Measurements from ENCODE around the gene PAK1.

DNA sequence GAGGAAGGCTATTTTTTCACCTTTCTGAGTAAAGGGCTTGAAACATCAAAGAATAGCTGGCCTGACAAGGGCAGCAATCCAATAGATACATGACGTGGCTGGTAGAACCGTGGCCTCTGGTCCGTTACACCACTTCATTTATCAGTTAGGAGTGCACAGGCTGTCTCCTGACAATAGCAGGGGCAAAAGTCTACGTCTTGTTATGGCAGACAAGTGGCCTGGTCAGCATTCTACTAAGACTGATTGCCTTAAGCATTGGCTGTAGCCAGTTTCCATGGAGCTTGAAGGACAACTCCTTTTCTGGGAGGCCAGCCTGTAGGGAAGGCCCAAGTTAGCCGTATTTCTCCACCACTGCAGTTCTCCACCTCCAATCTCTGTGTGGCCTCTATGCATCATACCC is 163.2 kb downstream of the PAK1 start:
- no peak for TF ChIP-seq POLR2A (IDR thresholded peaks at IDR 0.05)
- TF ChIP-seq, protein P1, sequence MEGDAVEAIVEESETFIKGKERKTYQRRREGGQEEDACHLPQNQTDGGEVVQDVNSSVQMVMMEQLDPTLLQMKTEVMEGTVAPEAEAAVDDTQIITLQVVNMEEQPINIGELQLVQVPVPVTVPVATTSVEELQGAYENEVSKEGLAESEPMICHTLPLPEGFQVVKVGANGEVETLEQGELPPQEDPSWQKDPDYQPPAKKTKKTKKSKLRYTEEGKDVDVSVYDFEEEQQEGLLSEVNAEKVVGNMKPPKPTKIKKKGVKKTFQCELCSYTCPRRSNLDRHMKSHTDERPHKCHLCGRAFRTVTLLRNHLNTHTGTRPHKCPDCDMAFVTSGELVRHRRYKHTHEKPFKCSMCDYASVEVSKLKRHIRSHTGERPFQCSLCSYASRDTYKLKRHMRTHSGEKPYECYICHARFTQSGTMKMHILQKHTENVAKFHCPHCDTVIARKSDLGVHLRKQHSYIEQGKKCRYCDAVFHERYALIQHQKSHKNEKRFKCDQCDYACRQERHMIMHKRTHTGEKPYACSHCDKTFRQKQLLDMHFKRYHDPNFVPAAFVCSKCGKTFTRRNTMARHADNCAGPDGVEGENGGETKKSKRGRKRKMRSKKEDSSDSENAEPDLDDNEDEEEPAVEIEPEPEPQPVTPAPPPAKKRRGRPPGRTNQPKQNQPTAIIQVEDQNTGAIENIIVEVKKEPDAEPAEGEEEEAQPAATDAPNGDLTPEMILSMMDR (IDR thresholded peaks at IDR 0.05), result no peak
